Kidney (tissue), 14 donors: ENCODE data around the gene ATF7. TPM values are rescaled to one million over a fixed set of nuclear protein-coding genes. Genes with fewer than 3 reads are reported as not detected.

Experiments
- DNase-seq, 5 donors: peaks; one replicate each; pipeline ENCODE4 v3.0.0-alpha.2; 2013 to 2020
- FAIRE-seq: peaks from 2 replicates; lab custom pipeline; 2012; peaks lifted over from hg19 to GRCh38; lab: Jason Lieb, UNC
- H3K27ac ChIP-seq, 2 donors: one replicate each; pipeline ENCODE4 v1.7.0; 2013; ENCODE audit warnings: low read depth in 2 of 2, low read length in 2 of 2, inconsistent platforms in 1 of 2
- H3K27me3 ChIP-seq: one replicate; pipeline ENCODE4 v1.7.1; 2013; ENCODE audit warnings: low read length, inconsistent platforms; ENCODE audit not compliant: control insufficient read depth, insufficient read depth
- H3K36me3 ChIP-seq, 3 donors: one replicate each; pipeline versions ENCODE4 v1.7.0 to v1.7.1; 2013; ENCODE audit warnings: low read length in 3 of 3, control low read depth in 1 of 3, inconsistent platforms in 1 of 3; ENCODE audit not compliant: insufficient read depth in 3 of 3, control insufficient read depth in 2 of 3
- H3K4me1 ChIP-seq, 3 donors: one replicate each; pipeline versions ENCODE4 v1.7.0 to v1.7.1; 2013; ENCODE audit warnings: low read length in 3 of 3, inconsistent platforms in 1 of 3, low read depth in 1 of 3; ENCODE audit not compliant: control insufficient read depth in 2 of 3, insufficient read depth in 2 of 3
- H3K4me3 ChIP-seq, 3 donors: one replicate each; pipeline versions ENCODE4 v1.7.0 to v1.8.1; 2013; ENCODE audit warnings: low read length in 3 of 3, control low read depth in 1 of 3, inconsistent platforms in 1 of 3
- H3K9ac ChIP-seq, 3 donors: one replicate each; pipeline versions ENCODE4 v1.7.0 to v1.7.1; 2013; ENCODE audit warnings: low read length in 3 of 3, control low read depth in 1 of 3, inconsistent platforms in 1 of 3
- H3K9me3 ChIP-seq, 3 donors: one replicate each; pipeline versions ENCODE4 v1.7.0 to v1.7.1; 2013; ENCODE audit warnings: low read length in 3 of 3, control low read depth in 1 of 3, inconsistent platforms in 1 of 3; ENCODE audit not compliant: control insufficient read depth in 2 of 3, insufficient read depth in 1 of 3
- CTCF ChIP-seq: IDR thresholded peaks from 3 replicates; pipeline ENCODE4 v1.5.1; 2012; ENCODE audit warnings: mild to moderate bottlenecking, moderate library complexity, borderline replicate concordance; ENCODE audit not compliant: insufficient read depth; ENCODE audit errors: extremely low read depth
- intact Hi-C: fragments of 100-400 bp; cut with DNase I; formaldehyde crosslinking; loops from one replicate; pipeline ENCODE4 v1.11.1; 2022
- polyA plus RNA-seq: library from polyadenylated mRNA; stranded (reverse); fragments of 350-450 nt; fragmentation: Illumina TruSeq; extraction: RNeasy Lipid Tissue Mini Kit (QIAGEN cat#74804); gene quantifications from one replicate; pipeline ENCODE4 v1.2.3, GENCODE V29; 2014; ENCODE audit warnings: low read depth, low replicate concordance; ENCODE audit not compliant: insufficient read depth
- total RNA-seq: library from RNA; stranded (reverse); fragmentation: NEBNext Ultra II Directional; extraction: Animal tissue kit (Norgen Biotek cat#: 25700); gene quantifications from one replicate; pipeline ENCODE4 v1.2.1, GENCODE V29; 2021
- donor health status: control.
- donor health status: control.
- donor health status: control.
- donor health status: control.
- donor health status: control.
- donor health status: DM: yes; HTN: yes; CAD: no.
- donor health status: Normal renal cell carcinoma (clear cell type).

Gene ATF7
- total and polyA plus RNA-seq, 2 donors from 2014 or later: 16.2 to 54.7 TPM

GRCh38 chr12:53645165-53645564 lies 19.0 kb upstream of the ATF7 start:
- Histone ChIP-seq H3K36me3 (no peaks in the 10 kb centered on the region), H3K27ac (no peak overlapping the region), H3K27me3 (no peaks in the 10 kb centered on the region), H3K9me3 (no peaks in the 10 kb centered on the region), H3K9ac (no peak overlapping the region), H3K4me3 (no peak overlapping the region), H3K4me1 (no peaks in the 10 kb centered on the region)
- no peak for TF ChIP-seq CTCF
- FAIRE-seq (no peak), DNase-seq (no peak)
- intact Hi-C loops: no loop called here

- Histone ChIP-seq H3K27ac (no peak overlapping the region), H3K9ac (no peak overlapping the region), H3K27me3 (no peaks in the 10 kb centered on the region), H3K4me1 (no peaks in the 10 kb centered on the region), H3K36me3 (no peaks in the 10 kb centered on the region), H3K4me3 (no peak overlapping the region), H3K9me3 (no peaks in the 10 kb centered on the region)
- FAIRE-seq (no peak), DNase-seq (no peak)
- no peak for TF ChIP-seq CTCF
- intact Hi-C loops: no loop called here
Measured at GRCh38 chr12:53644133-53644532, 18.0 kb upstream of the ATF7 start.

GRCh38 chr12:53643232-53643979 lies 17.2 kb upstream of the ATF7 start:
- Histone ChIP-seq H3K36me3 (no peaks in the 10 kb centered on the region), H3K9me3 (no peaks in the 10 kb centered on the region), H3K4me3 (no peak overlapping the region), H3K4me1 (no peaks in the 10 kb centered on the region), H3K9ac (no peak overlapping the region), H3K27me3 (no peaks in the 10 kb centered on the region), H3K27ac (no peak overlapping the region)
- FAIRE-seq (no peak), DNase-seq (no peak)
- intact Hi-C loops: no loop called here
- TF ChIP-seq CTCF: no peak
